HEK293 (cell line): ENCODE data around the gene ZKSCAN8.

Experiments
- BCL11A ChIP-seq: fragments of 450-650 bp; formaldehyde crosslinking; IDR thresholded peaks from 2 replicates; pipeline ENCODE4 v1.5.1; 2016; ENCODE audit warnings: low read depth, missing biosample characterization, missing genetic modification characterization
- GFI1B ChIP-seq: fragments of 450-650 bp; formaldehyde crosslinking; IDR thresholded peaks from 2 replicates; pipeline ENCODE4 v1.5.1; 2016; ENCODE audit warnings: missing biosample characterization, missing genetic modification characterization
- GLIS1 ChIP-seq: fragments of 450-650 bp; formaldehyde crosslinking; IDR thresholded peaks from 2 replicates; pipeline ENCODE4 v1.5.1; 2016; ENCODE audit warnings: missing biosample characterization, missing genetic modification characterization
- HOXA7 ChIP-seq: sonication (generic); formaldehyde crosslinking; IDR thresholded peaks from 2 replicates; pipeline ENCODE4 v1.8.1; 2022; ENCODE audit warnings: missing genetic modification reagents, borderline replicate concordance
- PRDM1 ChIP-seq: fragments of 450-650 bp; formaldehyde crosslinking; IDR thresholded peaks from 2 replicates; pipeline ENCODE4; 2016; ENCODE audit warnings: missing biosample characterization, missing genetic modification characterization
- YY1 ChIP-seq: fragments of 450-650 bp; formaldehyde crosslinking; IDR thresholded peaks from 2 replicates; pipeline ENCODE4 v1.5.1; 2018; ENCODE audit warnings: missing biosample characterization, missing genetic modification characterization
- ZFP41 ChIP-seq: fragments of 450-650 bp; formaldehyde crosslinking; IDR thresholded peaks from 2 replicates; pipeline ENCODE4 v1.5.1; 2016; ENCODE audit warnings: missing biosample characterization, missing genetic modification characterization, borderline replicate concordance
- ZNF10 ChIP-seq: fragments of 450-650 bp; formaldehyde crosslinking; IDR thresholded peaks from 2 replicates; pipeline ENCODE4 v1.5.1; 2017; ENCODE audit warnings: missing biosample characterization, missing genetic modification characterization
- ZNF391 ChIP-seq: fragments of 450-650 bp; formaldehyde crosslinking; IDR thresholded peaks from 2 replicates; pipeline ENCODE4 v1.5.1; 2016; ENCODE audit warnings: low read depth, missing biosample characterization, missing genetic modification characterization, borderline replicate concordance
- ZNF423 ChIP-seq: fragments of 450-650 bp; formaldehyde crosslinking; IDR thresholded peaks from 2 replicates; pipeline ENCODE4 v1.5.1; 2016; ENCODE audit warnings: missing biosample characterization, missing genetic modification characterization
- ZNF48 ChIP-seq: fragments of 450-650 bp; formaldehyde crosslinking; IDR thresholded peaks from 2 replicates; pipeline ENCODE4 v1.5.1; 2016; ENCODE audit warnings: missing biosample characterization, missing genetic modification characterization
- ZNF530 ChIP-seq: fragments of 450-650 bp; formaldehyde crosslinking; IDR thresholded peaks from 2 replicates; pipeline ENCODE4 v1.5.1; 2016; ENCODE audit warnings: low read depth, missing biosample characterization, missing genetic modification characterization
- ZNF621 ChIP-seq: fragments of 450-650 bp; formaldehyde crosslinking; IDR thresholded peaks from 2 replicates; pipeline ENCODE4 v1.5.1; 2017; ENCODE audit warnings: missing biosample characterization, missing genetic modification characterization
- ZSCAN16 ChIP-seq: fragments of 450-650 bp; formaldehyde crosslinking; IDR thresholded peaks from 2 replicates; pipeline ENCODE4 v1.5.1; 2016; ENCODE audit warnings: missing biosample characterization, missing genetic modification characterization
- ZXDB ChIP-seq: fragments of 450-650 bp; formaldehyde crosslinking; IDR thresholded peaks from 2 replicates; pipeline ENCODE4 v1.5.1; 2016; ENCODE audit warnings: missing biosample characterization, missing genetic modification characterization
- TF ChIP-seq, protein P1 (sequence below): fragments of 450-650 bp; formaldehyde crosslinking; IDR thresholded peaks from 2 replicates; pipeline ENCODE4 v1.5.1; 2016; ENCODE audit warnings: missing biosample characterization, missing genetic modification characterization
- TF ChIP-seq, protein P2 (sequence below): fragments of 450-650 bp; formaldehyde crosslinking; IDR thresholded peaks from 2 replicates; pipeline ENCODE4 v1.5.1; 2016; ENCODE audit warnings: missing biosample characterization, missing genetic modification characterization
- TF ChIP-seq, protein P3 (sequence below): fragments of 450-650 bp; formaldehyde crosslinking; IDR thresholded peaks from 2 replicates; pipeline ENCODE4 v1.5.1; 2016; ENCODE audit warnings: missing biosample characterization, missing genetic modification characterization
- TF ChIP-seq, protein P4 (sequence below): fragments of 450-650 bp; formaldehyde crosslinking; conservative IDR thresholded peaks from 2 replicates; pipeline ENCODE4 v1.5.1; 2016; ENCODE audit warnings: low read depth, missing biosample characterization, missing genetic modification characterization
- TF ChIP-seq, protein P5 (sequence below): fragments of 450-650 bp; formaldehyde crosslinking; IDR thresholded peaks from 2 replicates; pipeline ENCODE4; 2016; ENCODE audit warnings: missing biosample characterization, missing genetic modification characterization
- TF ChIP-seq, protein P6 (sequence below): fragments of 450-650 bp; formaldehyde crosslinking; IDR thresholded peaks from 2 replicates; pipeline ENCODE4 v1.5.1; 2016; ENCODE audit warnings: missing biosample characterization, missing genetic modification characterization
- TF ChIP-seq, protein P7 (sequence below): IDR thresholded peaks from 2 replicates; pipeline ENCODE4 v1.6.1; 2011; ENCODE audit warnings: mild to moderate bottlenecking, low read depth, low read length, borderline replicate concordance
- TF ChIP-seq, protein P8 (sequence below): fragments of 450-650 bp; formaldehyde crosslinking; IDR thresholded peaks from 2 replicates; pipeline ENCODE4 v1.5.1; 2016; ENCODE audit warnings: missing biosample characterization, missing genetic modification characterization

Gene ZKSCAN8

DNA sequence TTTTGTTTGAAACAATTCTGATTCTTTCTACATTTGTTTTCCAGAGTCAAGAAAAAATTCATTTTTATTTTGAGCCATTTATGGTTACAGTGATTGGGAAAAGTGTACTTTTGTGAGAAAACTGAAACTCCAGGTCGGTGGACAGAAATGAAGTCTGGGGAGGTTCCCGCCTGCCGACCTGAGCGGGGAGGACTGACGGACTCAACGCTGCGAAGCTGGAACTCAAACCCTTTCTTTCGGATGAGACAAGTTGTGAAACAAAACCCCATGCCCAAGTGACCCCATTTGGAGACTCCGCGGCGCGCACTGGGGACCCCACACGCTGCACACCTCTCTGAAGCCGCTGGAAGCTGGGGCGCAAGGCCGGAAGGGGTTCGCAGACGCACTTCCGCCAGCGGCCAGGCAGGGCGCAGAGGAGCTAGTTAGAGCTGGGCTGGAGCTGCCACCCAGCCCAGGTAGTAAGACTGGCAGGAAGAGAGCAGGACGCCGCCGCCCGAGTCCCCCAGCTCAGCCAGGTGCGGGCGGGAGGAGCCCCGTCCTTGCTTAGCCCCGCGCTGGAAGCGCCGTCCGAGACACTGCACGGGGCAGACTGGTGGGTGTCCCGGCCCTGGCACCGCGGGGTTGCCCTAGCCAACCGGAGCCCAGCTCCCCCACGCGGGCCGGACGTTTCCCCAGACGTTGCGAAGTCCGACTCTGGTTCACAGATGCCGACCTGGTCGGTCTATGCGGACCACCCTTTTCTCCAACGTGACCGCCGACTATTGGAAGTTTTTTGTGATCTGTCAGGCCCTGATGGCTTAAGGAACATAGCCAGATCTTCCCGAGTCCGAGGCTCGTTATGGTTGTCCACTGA, 37.1 kb upstream of the ZKSCAN8 start (continued):
- TF ChIP-seq, protein P1, sequence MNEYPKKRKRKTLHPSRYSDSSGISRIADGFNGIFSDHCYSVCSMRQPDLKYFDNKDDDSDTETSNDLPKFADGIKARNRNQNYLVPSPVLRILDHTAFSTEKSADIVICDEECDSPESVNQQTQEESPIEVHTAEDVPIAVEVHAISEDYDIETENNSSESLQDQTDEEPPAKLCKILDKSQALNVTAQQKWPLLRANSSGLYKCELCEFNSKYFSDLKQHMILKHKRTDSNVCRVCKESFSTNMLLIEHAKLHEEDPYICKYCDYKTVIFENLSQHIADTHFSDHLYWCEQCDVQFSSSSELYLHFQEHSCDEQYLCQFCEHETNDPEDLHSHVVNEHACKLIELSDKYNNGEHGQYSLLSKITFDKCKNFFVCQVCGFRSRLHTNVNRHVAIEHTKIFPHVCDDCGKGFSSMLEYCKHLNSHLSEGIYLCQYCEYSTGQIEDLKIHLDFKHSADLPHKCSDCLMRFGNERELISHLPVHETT (tag by site-specific recombination), result no peak
- TF ChIP-seq, protein P2, sequence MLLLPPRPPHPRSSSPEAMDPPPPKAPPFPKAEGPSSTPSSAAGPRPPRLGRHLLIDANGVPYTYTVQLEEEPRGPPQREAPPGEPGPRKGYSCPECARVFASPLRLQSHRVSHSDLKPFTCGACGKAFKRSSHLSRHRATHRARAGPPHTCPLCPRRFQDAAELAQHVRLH (tag by site-specific recombination), result no peak; the same call in 1 of the 2 replicates
- TF ChIP-seq ZNF391 (tag by site-specific recombination) (no peak), ZFP41 (tag by site-specific recombination) (no peak), GFI1B (tag by site-specific recombination) (no peak), ZNF10 (no peak), ZXDB (tag by site-specific recombination) (peak; percentile 83), ZNF48 (tag by site-specific recombination) (no peak), PRDM1 (tag by site-specific recombination) (no peak), YY1 (tag by site-specific recombination) (peak; percentile 55), ZNF530 (tag by site-specific recombination) (no peak), ZNF423 (tag by site-specific recombination) (no peak), ZNF621 (tag by site-specific recombination) (no peak), ZSCAN16 (tag by site-specific recombination) (peak; percentile 30; the same call in 1 of the 2 replicates), HOXA7 (no peak), GLIS1 (tag by site-specific recombination) (peak; percentile 83), BCL11A (tag by site-specific recombination) (no peak)
- TF ChIP-seq, protein P3, sequence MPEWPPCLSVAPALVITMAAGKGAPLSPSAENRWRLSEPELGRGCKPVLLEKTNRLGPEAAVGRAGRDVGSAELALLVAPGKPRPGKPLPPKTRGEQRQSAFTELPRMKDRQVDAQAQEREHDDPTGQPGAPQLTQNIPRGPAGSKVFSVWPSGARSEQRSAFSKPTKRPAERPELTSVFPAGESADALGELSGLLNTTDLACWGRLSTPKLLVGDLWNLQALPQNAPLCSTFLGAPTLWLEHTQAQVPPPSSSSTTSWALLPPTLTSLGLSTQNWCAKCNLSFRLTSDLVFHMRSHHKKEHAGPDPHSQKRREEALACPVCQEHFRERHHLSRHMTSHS, result no peak
- TF ChIP-seq, protein P4, sequence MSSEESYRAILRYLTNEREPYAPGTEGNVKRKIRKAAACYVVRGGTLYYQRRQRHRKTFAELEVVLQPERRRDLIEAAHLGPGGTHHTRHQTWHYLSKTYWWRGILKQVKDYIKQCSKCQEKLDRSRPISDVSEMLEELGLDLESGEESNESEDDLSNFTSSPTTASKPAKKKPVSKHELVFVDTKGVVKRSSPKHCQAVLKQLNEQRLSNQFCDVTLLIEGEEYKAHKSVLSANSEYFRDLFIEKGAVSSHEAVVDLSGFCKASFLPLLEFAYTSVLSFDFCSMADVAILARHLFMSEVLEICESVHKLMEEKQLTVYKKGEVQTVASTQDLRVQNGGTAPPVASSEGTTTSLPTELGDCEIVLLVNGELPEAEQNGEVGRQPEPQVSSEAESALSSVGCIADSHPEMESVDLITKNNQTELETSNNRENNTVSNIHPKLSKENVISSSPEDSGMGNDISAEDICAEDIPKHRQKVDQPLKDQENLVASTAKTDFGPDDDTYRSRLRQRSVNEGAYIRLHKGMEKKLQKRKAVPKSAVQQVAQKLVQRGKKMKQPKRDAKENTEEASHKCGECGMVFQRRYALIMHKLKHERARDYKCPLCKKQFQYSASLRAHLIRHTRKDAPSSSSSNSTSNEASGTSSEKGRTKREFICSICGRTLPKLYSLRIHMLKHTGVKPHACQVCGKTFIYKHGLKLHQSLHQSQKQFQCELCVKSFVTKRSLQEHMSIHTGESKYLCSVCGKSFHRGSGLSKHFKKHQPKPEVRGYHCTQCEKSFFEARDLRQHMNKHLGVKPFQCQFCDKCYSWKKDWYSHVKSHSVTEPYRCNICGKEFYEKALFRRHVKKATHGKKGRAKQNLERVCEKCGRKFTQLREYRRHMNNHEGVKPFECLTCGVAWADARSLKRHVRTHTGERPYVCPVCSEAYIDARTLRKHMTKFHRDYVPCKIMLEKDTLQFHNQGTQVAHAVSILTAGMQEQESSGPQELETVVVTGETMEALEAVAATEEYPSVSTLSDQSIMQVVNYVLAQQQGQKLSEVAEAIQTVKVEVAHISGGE (tag by site-specific recombination), result peak; percentile 98
- TF ChIP-seq, protein P5, sequence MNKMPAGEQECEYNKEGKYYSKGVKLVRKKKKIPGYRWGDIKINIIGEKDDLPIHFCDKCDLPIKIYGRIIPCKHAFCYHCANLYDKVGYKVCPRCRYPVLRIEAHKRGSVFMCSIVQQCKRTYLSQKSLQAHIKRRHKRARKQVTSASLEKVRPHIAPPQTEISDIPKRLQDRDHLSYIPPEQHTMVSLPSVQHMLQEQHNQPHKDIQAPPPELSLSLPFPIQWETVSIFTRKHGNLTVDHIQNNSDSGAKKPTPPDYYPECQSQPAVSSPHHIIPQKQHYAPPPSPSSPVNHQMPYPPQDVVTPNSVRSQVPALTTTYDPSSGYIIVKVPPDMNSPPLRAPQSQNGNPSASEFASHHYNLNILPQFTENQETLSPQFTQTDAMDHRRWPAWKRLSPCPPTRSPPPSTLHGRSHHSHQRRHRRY (tag by site-specific recombination), result no peak
- TF ChIP-seq, protein P6, sequence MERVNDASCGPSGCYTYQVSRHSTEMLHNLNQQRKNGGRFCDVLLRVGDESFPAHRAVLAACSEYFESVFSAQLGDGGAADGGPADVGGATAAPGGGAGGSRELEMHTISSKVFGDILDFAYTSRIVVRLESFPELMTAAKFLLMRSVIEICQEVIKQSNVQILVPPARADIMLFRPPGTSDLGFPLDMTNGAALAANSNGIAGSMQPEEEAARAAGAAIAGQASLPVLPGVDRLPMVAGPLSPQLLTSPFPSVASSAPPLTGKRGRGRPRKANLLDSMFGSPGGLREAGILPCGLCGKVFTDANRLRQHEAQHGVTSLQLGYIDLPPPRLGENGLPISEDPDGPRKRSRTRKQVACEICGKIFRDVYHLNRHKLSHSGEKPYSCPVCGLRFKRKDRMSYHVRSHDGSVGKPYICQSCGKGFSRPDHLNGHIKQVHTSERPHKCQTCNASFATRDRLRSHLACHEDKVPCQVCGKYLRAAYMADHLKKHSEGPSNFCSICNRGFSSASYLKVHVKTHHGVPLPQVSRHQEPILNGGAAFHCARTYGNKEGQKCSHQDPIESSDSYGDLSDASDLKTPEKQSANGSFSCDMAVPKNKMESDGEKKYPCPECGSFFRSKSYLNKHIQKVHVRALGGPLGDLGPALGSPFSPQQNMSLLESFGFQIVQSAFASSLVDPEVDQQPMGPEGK (tag by site-specific recombination), result peak; percentile 78
- TF ChIP-seq, protein P7, sequence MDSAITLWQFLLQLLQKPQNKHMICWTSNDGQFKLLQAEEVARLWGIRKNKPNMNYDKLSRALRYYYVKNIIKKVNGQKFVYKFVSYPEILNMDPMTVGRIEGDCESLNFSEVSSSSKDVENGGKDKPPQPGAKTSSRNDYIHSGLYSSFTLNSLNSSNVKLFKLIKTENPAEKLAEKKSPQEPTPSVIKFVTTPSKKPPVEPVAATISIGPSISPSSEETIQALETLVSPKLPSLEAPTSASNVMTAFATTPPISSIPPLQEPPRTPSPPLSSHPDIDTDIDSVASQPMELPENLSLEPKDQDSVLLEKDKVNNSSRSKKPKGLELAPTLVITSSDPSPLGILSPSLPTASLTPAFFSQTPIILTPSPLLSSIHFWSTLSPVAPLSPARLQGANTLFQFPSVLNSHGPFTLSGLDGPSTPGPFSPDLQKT, result no peak
- TF ChIP-seq, protein P8, sequence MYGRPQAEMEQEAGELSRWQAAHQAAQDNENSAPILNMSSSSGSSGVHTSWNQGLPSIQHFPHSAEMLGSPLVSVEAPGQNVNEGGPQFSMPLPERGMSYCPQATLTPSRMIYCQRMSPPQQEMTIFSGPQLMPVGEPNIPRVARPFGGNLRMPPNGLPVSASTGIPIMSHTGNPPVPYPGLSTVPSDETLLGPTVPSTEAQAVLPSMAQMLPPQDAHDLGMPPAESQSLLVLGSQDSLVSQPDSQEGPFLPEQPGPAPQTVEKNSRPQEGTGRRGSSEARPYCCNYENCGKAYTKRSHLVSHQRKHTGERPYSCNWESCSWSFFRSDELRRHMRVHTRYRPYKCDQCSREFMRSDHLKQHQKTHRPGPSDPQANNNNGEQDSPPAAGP, result peak; percentile 70; the same call in 1 of the 2 replicates
